NCI-H2029 treated with DMSO at 0.1 percent for 48 hours (cell line): ENCODE measurements around the gene SLC25A42.
"Not testable (repeated sequence)": the region's sequence is repeated elsewhere in the genome, so short reads cannot be mapped to it uniquely, and the experiment has no call there.

Experiments used
- DNase-seq: peaks from one replicate; lab custom pipeline; 2025; lab: John Stamatoyannopoulos, UW

SLC25A42 gene

DNA sequence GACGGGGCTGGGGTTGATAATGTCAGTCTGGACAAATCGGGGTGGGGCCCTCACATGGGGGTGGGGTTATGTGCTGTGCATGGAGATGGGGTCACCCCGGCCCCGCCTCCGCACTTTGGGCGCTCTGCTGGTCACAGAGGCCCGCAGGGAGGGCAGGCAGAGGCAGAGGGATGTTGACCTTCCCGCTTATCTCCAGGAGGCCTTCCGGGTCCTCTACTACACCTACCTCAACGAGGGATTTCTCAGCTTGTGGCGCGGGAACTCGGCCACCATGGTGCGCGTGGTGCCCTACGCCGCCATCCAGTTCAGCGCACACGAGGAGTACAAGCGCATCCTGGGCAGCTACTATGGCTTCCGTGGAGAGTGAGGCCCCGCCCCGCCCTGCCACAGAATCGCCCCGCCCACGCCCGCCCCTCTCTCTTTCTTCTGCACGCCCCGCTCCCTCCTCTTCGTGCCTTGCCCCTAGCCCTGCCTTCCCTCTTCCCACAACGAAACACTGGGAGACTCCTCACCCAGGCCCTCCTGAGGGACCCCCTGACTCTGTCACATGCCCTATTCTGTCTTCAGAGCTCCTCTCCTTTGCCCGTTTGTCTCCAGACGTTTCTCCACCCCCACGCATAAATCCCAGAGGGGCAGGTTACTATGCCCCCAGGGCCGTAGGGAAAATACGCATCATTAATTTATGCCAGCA is 41.7 kb downstream of the SLC25A42 start:
- no peak for DNase-seq

GRCh38 chr19:19106056-19106551 is 42.3 kb downstream of the SLC25A42 start:
- DNase-seq = no peak

DNA sequence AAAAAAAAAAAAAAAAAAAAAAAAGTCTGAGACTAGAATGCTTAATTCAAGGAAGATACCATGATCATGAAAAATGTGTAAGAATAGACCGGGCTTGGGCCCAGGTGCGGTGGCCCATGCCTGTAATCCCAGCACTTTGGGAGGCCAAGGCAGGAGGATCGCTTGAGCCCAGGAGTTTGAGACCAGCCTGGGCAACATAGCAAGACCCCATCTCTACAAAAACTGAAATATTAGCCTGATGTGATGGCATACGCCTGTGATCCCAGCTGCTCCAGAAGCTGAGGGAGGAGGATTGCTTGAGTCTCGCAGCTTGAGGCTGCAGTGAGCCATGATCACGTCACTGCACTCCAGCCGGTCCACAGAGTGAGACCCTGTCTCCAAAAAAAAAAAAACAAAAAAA is 43.1 kb downstream of the SLC25A42 start:
- DNase-seq = not testable (repeated sequence)

DNA sequence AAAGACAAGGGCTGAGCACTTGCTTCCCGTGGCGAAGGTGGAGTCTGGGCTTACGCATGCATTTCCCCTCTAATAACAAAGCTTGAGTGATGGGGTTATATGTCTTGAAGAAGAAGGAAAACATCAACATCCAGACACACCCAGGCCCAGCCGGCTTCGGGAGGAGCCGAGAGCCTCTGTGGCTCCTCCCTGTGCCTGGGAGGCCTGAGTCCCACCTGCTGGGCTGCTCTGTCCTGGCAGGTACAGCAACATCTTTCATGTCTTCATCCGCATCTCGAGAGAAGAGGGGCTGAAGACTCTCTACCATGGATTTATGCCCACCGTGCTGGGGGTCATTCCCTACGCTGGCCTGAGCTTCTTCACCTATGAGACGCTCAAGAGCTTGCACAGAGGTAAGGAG is 43.9 kb downstream of the SLC25A42 start:
- no peak for DNase-seq

- no peak for DNase-seq
Observed at GRCh38 chr19:19109601-19110000, 45.8 kb downstream of the SLC25A42 start.

DNA sequence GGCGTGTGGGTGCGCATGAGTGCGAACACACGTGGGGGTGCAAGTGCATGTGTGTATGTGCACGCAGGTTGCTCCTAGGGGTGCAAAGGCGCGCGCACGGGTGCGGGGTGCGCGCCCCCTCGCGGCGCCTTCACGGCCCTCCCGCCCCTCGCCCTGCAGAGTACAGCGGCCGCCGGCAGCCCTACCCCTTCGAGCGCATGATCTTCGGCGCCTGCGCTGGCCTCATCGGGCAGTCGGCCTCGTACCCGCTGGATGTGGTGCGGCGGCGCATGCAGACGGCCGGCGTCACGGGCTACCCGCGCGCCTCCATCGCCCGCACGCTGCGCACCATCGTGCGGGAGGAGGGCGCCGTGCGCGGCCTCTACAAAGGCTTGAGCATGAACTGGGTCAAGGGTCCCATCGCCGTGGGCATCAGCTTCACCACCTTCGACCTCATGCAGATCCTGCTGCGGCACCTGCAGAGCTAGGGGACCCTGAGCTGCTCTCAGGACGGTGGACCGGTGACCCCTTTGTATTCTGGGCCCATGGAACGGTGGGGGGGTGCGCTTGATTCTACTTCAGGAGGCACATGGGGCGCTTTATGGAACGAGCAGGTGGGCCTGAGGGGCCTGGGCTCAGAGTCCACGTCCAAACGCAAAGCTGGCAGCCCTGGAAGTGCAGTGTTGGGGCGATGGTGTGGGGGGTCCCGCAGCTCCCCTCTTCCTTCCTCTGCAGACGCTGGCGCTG is 46.8 kb downstream of the SLC25A42 start:
- no peak for DNase-seq

GRCh38 chr19:19111136-19111835 is 47.5 kb downstream of the SLC25A42 start:
- no peak for DNase-seq

GRCh38 chr19:19111967-19112580 is 48.3 kb downstream of the SLC25A42 start:
- no peak for DNase-seq

DNA sequence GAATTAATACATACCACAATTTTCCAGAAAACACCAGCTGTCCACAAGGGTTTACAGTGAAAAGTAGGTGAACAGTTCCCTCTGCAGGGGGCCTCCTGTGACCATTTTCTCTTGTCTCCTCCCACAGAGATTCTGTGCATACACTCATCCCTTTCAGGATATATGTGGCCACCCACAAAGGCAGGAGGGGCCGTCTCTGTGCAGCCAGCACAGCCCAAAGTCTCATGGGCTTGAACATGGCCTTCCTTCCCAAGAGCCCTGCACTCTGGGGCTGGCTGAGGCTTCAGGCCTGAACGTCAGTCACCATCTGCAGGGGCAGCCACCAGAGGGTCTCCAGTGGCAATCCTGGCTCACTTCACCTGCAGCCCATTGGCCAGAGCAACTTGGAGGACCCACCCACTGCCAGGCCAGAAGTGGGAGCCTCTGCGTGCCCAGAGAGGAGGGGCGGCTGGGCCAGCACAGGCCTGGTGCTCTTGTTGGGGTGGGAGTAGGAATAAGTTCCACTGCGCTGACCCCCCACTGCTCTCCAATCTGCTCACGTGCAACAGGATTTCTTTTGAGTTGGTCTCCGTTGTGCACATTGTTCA is 49.3 kb downstream of the SLC25A42 start:
- no peak for DNase-seq

DNA sequence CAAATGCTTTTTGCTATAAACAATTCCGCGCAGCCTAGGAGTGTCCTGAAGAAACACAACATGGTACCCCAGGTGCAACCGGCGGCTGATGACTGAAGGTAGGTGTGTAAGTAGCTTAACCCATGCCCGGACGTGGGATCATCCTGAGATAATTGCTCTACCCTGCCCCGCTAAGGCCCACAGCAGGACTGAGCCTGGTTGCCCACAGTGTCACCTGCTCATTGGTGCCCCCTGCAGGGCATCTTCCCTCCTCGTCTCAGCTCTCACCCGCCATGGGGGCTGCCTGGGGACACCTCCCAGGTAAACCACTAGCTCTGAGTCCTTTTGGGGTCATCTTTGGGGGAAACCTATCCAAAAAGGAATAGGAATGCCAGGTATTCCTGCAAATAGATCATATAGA is 52.2 kb downstream of the SLC25A42 start:
- DNase-seq = no peak

GRCh38 chr19:19119325-19120237 is 55.8 kb downstream of the SLC25A42 start:
- DNase-seq = no peak

- peak; percentile 13 for DNase-seq
Observed at GRCh38 chr19:19120308-19121231, 56.8 kb downstream of the SLC25A42 start.

DNA sequence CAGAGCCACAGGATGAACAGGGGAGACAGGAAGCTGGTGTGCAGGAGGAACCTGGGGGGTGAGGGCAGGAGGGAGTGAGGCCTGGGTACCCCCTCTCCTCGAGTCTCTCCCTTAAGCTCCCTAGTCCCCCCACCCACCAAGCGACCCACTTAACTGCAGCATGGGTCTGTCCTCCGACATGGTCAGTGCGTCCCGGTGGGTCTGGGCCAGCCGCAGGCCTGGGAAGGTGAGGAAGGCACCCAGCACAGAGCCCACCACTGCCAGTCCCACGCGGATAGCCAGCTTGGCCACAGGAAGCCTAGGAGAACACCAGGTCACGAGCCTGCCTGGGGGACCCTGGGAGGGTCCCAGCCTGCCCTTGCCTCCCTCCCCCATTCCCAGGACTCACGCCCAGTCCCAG is 57.6 kb downstream of the SLC25A42 start:
- DNase-seq = no peak

DNA sequence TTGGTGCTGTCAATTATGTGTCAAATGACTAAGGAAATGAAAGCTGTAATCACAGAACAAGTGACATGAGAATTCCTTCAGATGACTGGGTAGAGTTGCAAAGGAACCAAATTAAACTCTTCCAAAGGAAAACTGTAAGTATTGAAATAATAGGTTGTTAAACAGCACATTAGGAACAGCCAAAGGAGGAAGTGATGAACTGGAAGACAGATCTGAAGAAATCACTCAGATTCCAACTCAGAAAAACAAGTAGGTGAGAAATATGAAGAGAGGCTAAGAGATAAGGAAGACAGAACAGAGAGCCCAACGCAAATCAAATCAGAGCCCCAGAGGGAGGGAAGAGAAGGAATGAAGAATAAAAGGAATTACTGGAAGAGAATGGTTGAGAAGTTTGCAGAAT is 59.1 kb downstream of the SLC25A42 start:
- no peak for DNase-seq

- DNase-seq = no peak
Observed at GRCh38 chr19:19123386-19123785, 59.6 kb downstream of the SLC25A42 start.

DNA sequence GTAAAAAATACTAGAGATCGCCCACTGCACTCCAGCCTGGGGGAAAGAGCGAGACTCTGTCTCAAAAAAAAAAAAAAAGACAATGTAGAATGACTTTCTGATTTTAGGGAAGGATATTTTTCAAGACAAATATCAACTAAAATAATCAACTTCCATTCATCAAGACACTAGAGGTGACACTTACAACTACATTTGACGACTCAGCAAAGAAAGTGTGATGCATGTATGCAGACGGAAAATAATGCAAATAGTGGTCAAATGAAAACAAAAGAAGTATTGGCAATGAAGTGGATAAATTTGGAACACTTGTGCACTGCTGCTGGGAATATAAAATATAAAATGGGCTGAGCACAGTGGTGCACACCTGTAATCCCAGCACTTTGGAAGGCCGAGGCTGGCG is 62.3 kb downstream of the SLC25A42 start:
- DNase-seq = no peak

DNA sequence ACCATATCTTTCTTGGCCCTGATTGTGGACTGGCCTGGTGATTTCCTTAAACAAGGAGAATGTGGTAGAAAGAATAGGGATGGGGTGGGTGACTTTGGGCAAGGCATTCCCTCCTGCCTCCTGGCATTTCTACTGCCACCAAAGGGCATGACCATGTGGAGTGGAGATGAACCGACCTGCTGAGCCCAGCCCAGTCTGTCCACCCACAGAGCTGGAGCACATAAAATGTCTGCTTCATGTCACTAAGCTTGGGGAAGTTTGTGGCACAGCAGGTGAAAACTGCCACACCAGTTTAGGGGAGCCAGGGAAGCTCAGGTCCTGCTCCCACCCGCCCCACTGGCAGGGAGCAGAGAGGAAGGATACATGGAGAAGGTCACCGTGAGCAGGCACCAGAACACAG is 68.2 kb downstream of the SLC25A42 start:
- no peak for DNase-seq

DNA sequence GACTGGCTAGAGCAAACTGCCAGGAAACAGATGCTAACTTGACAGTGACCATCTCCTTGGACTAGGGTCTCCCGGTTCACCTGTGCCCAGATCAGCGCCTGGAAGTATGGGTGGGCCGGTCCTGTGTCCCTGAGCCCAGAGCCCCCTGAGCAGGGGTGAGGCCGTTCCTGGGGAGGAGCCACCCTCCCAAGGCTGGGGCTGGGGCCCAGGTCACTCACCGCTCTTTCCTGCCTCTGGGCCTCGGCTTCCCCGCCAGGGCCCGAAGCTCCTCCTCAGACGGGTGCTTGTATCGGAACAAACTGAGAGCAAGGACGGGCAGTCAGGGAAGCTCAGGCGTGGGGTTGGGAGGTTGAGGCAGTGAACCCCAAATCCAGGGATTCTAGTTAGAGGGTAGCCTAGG is 69.1 kb downstream of the SLC25A42 start:
- DNase-seq = no peak

DNA sequence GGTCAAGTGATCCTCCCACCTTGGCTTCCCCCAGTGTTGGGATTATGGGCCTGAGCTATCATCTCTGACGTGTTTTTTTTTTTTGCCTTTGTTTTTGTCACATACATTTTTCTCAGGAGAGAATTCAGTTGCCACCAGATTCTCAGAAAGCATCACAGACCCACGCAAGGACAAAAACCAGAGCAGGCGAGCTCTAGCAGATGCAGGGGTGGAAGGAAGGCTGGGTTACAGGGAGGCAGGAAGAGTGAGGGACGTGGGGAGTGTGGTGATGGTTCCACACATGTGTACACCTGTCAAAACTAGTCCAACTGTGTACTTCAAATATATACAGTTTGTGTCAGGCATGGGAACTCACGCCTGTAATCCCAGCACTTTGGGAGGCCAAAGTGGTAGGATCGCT is 70.2 kb downstream of the SLC25A42 start:
- DNase-seq = no peak

DNA sequence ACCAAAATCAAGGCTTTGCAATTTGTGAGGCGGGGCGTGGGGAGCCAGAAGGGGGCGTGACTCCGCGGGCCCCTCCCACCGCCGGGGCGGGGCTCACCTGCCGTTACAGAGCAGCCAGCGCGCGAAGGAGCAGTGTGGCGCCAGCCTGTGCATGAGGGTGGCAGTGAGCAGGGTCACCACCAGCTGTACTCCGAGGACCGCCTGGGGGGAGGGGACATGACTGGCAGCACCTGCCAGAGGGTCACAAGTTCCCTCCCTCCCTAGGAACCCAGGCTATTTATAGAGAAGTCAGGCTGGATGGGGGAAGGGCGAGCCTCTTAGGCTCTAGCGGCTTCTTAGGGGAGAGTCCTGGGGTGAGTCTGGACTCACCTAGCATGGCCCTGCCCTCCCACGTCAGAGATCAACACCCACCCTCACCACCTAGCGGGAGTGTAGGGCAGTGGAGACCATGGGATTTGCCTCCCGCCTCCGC is 70.9 kb downstream of the SLC25A42 start:
- DNase-seq = peak; percentile 88
